ENCODE measurements around the gene TBK1. TPM values are rescaled to one million over a fixed set of nuclear protein-coding genes. Genes with fewer than 3 reads are reported as not detected.

Gene TBK1
- total and polyA plus RNA-seq, 9 of the 15 experiments (the other 6 are each of a cell fraction or from before 2014, with no cell fraction given): 20.4 to 42.0 (median 27.8) TPM

- no peaks in the 10 kb centered on the region for H3K9me3 ChIP-seq (replicated peaks; ENCODE audit: control insufficient read depth, insufficient read depth, low read depth, low read length)
- no peak for FAIRE-seq
Measured at GRCh38 chr12:64550755-64551154, 98.8 kb downstream of the TBK1 start.

GRCh38 chr12:64551676-64552075 is 99.8 kb downstream of the TBK1 start:
- FAIRE-seq: no peak
- no peaks in the 10 kb centered on the region for H3K36me3 ChIP-seq (ENCODE audit: control insufficient read depth, insufficient read depth, low read length)
- 11% methylated on average over 7 of the region's 7 CpGs for WGBS (ENCODE audit: insufficient coverage, low coverage, missing lambda C conversion rate)
- TF ChIP-seq ERF (CRISPR knock-in tag; IDR thresholded peaks at IDR 0.05): no peak
- no peak for TF ChIP-seq ZNF274 (IDR thresholded peaks at IDR 0.05; ENCODE audit: borderline replicate concordance, low read depth, low read length)
- no peak for TF ChIP-seq HDGF (IDR thresholded peaks at IDR 0.05)
- no peak for TF ChIP-seq ZBTB5 (IDR thresholded peaks at IDR 0.05)
- TF ChIP-seq ELK3 (CRISPR knock-in tag; IDR thresholded peaks at IDR 0.05): no peak
- no peak for TF ChIP-seq PREB (CRISPR knock-in tag; IDR thresholded peaks at IDR 0.05)
- no peak for TF ChIP-seq NFYB (IDR thresholded peaks at IDR 0.05; ENCODE audit: extremely low read depth, insufficient read length)
- TF ChIP-seq ZC3H8 (IDR thresholded peaks at IDR 0.05): no peak
- TF ChIP-seq FOXP4 (CRISPR knock-in tag; IDR thresholded peaks at IDR 0.05; ENCODE audit: borderline replicate concordance): no peak

More at GRCh38 chr12:64550755-64551154, 98.8 kb downstream of the TBK1 start:
- peaks cover 7 to 8% of the 10 kb centered on the region in 2 experiments; a peak in 4 of 5 replicates for H3K27me3 ChIP-seq (ENCODE audit: control insufficient read depth in 2 of 2, insufficient read depth in 2 of 2, low read length in 2 of 2)
- 22% methylated on average over 3 of the region's 3 CpGs for WGBS (ENCODE audit: insufficient coverage, low coverage, missing lambda C conversion rate)
- no peaks in the 10 kb centered on the region for H4K20me1 ChIP-seq (replicated peaks; ENCODE audit: control insufficient read depth, insufficient read depth, low read length)
- H3K9ac ChIP-seq (ENCODE audit: insufficient read depth in 1 of 2, low read depth in 2 of 2, low read length in 2 of 2): no peak overlapping the region
- no peaks in the 10 kb centered on the region for H3K36me3 ChIP-seq (ENCODE audit: control insufficient read depth, insufficient read depth, low read length)
- no peaks in the 10 kb centered on the region for H3K9me1 ChIP-seq (ENCODE audit: control insufficient read depth, insufficient read depth, low read length)
- no peaks in the 10 kb centered on the region for H3K79me2 ChIP-seq (ENCODE audit: control insufficient read depth, insufficient read depth, low read length)
- H2AFZ ChIP-seq (ENCODE audit: low read depth, low read length): no peak overlapping the region
- H3K4me1 ChIP-seq (replicated peaks in 1 of 2; ENCODE audit: control insufficient read depth in 2 of 2, insufficient read depth in 2 of 2, low read length in 2 of 2): no peaks in the 10 kb centered on the region
- DNase-seq (ENCODE audit: extremely low read depth in 1 of 4, low spot score in 3 of 4): no peak
- H3K27ac ChIP-seq (ENCODE audit: extremely low read depth, low read depth, low read length): no peak overlapping the region
- ATAC-seq: no peak
- CTCF ChIA-PET (ENCODE audit: low intra/inter-chr PET ratio): interaction anchor here (2.5 kb wide), 1 partner anchor 147 kb away, joined by 35 read pairs; no protein-coding TSS in a partner anchor
- H3K4me2 ChIP-seq (ENCODE audit: insufficient read depth, low read length): no peak overlapping the region
- no TSS peak for BruUV-seq (replicated peaks)
- POLR2A ChIA-PET: no interaction called here
- H3K4me3 ChIP-seq: no peak overlapping the region
- TF ChIP-seq EGR1 (conservative IDR thresholded peaks at IDR 0.05): peak; percentile 41; the same call in 1 of the 2 replicates
- TF ChIP-seq FOXA3 (CRISPR knock-in tag; conservative IDR thresholded peaks at IDR 0.05 in 1 of 2, IDR thresholded peaks at IDR 0.05 in 1 of 2): no peak
- in situ Hi-C loops (cut with MboI): loop anchor here (5.0 kb wide), 1 partner anchor 142 kb away; no protein-coding TSS in a partner anchor
- intact Hi-C loops (cut with micrococcal nuclease): no loop called here

More at GRCh38 chr12:64551676-64552075, 99.8 kb downstream of the TBK1 start:
- Histone ChIP-seq H3K4me2 (ENCODE audit: insufficient read depth, low read length) (no peak overlapping the region), H3K9me3 (replicated peaks; ENCODE audit: control insufficient read depth, insufficient read depth, low read depth, low read length) (no peaks in the 10 kb centered on the region), H3K9ac (ENCODE audit: insufficient read depth in 1 of 2, low read depth in 2 of 2, low read length in 2 of 2) (no peak overlapping the region), H3K9me1 (ENCODE audit: control insufficient read depth, insufficient read depth, low read length) (no peaks in the 10 kb centered on the region), H3K27me3 (ENCODE audit: control insufficient read depth in 2 of 2, insufficient read depth in 2 of 2, low read length in 2 of 2) (peaks cover 4 to 12% of the 10 kb centered on the region in 2 experiments; a peak in 4 of 5 replicates), H3K4me1 (replicated peaks in 1 of 2; ENCODE audit: control insufficient read depth in 2 of 2, insufficient read depth in 2 of 2, low read length in 2 of 2) (no peaks in the 10 kb centered on the region), H3K4me3 (no peak overlapping the region), H3K79me2 (ENCODE audit: control insufficient read depth, insufficient read depth, low read length) (no peaks in the 10 kb centered on the region), H3K27ac (ENCODE audit: extremely low read depth, low read depth, low read length) (no peak overlapping the region), H2AFZ (ENCODE audit: low read depth, low read length) (no peak overlapping the region), H4K20me1 (replicated peaks; ENCODE audit: control insufficient read depth, insufficient read depth, low read length) (no peaks in the 10 kb centered on the region)
- ChIA-PET CTCF (ENCODE audit: low intra/inter-chr PET ratio) (no interaction called here), POLR2A (no interaction called here)
- intact Hi-C loops (cut with micrococcal nuclease): no loop called here
- no TSS peak for BruUV-seq (replicated peaks)
- in situ Hi-C loops (cut with MboI): loop anchor here (5.0 kb wide), 1 partner anchor 141 kb away; no protein-coding TSS in a partner anchor
- no peak for ATAC-seq
- no peak for DNase-seq (ENCODE audit: extremely low read depth in 1 of 4, low spot score in 3 of 4)
